GM19099 (cell line): Measurements from ENCODE around the gene TRPM3.

Experiments
- POLR2A ChIP-seq: IDR thresholded peaks from 3 replicates; pipeline ENCODE4 v1.6.1; 2011; ENCODE audit warnings: low read depth; ENCODE audit not compliant: insufficient read length; ENCODE audit errors: extremely low read depth

The TRPM3 gene

DNA sequence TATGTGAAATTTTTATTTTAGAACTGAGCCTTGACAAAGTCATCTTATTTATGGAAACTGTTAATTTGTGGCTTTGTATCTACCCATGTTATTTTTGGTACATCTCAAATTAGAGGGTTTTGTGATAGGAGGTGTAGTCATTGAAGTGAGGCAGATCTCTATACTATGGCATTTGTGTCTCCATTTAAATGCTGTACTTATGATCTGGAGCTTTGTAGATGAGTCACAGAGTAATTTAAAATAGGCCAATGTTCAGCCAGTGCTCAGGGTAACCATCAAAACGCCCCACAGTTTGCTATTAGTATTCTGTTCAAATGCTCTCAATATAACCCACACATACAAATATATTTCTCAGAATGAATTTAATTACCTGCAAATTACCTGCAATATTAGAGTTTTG is 355.5 kb downstream of the TRPM3 start:
- TF ChIP-seq POLR2A, result no peak

DNA sequence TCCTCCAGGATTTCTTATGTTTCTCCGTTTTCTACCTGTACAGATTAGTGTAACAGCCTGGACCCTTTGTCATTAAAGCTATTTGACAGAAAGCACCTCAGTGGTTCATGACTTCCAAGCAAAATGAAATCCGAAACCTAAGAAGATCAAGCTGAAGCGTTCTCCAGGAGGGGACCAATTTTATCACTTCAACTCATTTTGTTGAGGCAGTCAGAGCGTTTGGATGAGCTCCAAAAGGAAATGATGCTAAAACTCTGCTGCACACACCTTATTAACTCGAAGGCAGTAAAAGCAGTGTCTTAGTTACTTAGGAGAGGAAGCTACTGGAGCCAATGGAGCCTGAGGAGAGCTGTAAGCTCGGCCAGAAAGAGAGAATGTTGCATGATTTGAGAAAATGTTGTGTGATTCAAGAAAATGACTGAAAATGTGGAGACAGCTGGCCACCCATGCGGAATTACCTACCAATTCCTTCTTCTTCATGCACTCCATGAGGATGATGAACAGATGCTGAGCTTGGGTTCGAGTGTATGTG is 360.2 kb downstream of the TRPM3 start:
- TF ChIP-seq POLR2A, result no peak

DNA sequence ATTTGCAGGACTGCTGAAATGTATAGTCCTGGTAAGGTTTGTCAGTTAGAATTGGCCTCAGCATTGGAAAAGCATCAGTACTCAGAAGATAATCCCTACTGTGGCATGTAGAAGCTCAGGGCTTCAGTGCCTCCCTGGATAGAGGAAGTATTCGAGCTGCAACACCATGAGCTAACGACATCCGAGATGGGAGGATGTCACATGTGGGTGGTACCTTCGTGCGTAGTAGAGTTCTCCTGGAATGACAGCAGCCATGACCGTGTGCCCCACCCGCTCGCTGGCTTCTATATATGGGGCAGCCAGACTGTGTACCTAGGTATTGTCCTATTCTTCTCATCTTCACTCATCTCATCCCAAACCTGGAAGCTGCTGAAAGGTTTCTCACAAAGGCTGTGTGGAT is 361.2 kb downstream of the TRPM3 start:
- TF ChIP-seq POLR2A, result no peak

DNA sequence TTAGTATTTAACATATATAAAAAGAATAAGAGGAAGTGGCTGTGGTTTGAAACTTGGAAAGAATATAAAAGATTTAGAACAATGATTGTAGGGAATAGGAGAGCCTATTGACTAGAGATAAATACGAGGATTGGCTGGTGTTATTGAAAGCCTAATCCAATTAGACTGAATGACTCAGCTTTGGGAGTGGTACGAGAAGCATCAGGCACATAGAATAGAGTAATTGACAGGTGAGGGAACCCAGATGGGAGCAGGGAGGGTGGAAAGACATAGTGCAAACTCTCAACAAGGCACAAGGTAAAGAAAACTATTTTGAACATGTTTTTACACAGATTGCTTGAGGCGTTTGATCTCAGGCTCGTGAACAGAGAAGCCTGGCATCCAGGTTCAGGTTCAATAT is 368.1 kb downstream of the TRPM3 start:
- no peak for TF ChIP-seq POLR2A

DNA sequence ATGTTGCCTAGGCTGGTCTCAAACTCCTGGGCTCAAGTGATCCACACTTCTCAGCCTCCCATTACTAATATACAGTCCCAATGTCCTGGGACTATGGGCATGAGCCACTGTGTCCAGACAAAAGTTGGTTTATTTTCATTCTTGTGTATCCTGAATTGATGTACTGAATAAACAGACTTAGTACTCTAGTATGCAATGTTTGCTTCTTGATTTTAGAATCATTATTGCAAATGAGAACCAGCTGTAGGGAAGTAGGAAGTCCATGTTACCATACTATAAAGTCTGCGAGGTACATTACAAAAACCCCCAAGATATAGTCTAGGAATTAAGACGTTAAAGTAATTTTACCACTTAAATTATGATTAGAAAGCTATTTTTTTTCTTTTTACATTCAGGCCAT is 372.4 kb downstream of the TRPM3 start:
- TF ChIP-seq POLR2A, result no peak

DNA sequence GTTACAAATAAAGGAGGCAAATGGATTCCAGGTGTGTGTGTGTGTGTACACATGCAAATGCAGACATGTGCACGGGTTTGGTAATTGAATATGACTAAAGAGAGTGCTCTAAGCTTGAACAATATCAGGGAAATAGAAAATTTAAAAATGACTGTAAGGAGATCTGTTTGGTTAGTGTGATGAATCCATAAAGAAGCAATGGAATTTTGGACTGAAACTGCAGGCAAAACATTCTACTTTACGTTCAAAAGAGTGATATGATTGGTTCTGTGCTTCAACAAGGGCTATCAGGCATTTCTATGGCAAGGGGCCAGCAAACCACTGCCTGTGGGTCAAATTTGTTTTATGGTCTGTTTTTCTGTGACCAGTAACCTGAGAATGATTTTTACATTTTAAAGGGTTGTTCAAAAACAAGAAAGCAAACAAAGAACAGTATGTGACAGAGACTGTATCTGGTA is 374.1 kb downstream of the TRPM3 start:
- TF ChIP-seq POLR2A, result no peak

DNA sequence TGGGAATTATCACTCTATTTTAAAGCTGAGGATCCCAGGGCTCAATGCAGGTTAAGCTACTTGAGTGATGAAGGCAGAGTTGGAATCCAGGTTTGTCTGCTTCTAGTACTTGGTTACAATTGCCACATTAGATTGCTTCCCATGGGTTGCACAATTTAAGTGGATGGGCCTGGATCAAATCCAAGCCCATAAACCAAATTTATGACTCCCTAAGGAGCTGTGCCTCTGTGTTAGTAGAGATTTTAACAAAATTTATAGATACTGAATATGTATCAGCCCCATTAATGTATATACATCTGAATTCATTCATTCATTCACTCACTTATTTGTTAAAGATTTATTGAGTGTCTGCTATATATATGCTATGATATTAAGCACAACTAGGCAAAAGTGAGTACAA is 374.7 kb downstream of the TRPM3 start:
- TF ChIP-seq POLR2A, result no peak

DNA sequence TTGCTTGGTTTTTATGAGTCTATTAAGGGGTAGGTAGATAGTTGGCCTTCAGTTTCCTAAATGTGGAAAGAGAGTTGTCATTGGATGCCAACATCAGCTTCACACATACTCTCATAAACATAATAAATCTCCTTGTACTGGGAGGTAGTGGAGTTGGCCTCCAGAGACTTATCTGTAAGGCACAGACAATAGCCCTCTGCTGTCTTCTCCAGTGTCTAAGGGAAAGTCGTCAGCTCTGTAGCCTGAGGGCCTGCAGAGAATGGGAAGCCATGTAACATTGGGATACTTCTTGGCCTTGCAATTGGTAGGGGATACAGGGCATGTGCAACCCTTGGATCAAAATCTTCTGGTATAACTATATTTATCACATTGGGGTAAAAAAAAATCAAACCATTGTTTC is 375.1 kb downstream of the TRPM3 start:
- no peak for TF ChIP-seq POLR2A

DNA sequence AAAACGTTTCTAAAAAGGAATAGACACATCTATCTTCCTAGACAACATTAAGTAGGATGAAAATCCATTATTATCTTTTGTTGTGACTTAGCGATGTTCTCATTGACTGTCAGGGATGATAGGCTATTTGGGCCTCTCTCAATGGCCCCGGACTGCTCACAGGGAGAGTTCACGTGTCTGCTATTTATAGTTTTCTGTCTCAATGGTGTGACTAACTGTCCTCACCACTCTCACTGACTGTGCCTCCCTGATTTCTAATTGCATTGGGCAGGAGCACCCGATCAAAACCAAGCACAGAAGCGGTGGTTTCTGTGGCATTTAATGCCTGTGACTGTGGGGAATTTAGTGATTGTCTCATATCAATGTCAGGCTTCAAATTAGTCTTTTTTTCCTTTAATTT is 420.3 kb downstream of the TRPM3 start:
- TF ChIP-seq POLR2A, result no peak

DNA sequence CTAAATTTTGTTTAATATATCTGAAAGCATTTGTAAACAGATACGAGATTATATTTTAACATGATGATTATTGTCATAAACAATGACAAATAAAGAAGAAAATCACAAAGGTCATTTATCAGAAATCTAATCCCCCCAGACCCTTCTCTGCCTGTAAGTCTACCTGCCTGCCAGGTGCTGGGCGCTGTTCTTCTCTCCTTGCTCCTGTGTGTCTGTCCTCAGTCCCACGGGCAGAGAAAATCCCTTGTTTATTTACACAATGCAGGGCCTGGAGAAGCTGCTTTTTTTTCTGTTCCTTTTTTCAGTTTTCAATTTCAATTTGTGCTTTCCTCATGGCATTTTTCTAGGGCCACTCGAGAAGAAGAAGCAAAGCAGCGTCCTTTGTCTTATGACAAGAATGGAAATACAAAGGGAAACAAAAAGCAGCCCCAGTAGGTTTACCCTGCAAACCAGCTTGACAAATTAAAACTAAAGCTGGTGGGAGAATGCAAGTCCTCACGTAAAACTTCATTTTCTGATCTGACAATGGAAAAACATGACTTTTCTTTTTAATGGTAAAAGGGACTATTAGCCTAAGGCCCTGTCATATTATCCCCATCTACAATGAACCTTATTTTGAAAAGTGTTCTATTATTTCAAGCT is 424.6 kb downstream of the TRPM3 start:
- no peak for TF ChIP-seq POLR2A

DNA sequence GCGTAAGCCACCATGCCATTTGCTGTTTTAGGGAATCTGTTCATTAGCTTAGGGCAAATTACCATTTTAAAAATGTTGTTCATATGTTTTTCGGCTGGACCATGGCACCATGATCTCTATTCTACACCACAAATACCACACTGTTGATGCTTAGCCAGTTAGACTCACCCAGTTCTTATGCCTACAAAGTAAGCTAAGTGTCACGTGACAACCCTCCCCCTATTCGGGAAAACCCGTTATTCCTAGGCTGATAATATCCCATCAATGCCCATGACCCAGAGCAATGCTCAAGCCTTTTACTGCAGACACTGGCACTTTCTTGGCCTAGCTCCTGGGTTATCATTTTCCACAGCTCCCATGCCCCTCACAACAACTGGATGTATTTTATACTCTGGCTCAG is 426.7 kb downstream of the TRPM3 start:
- TF ChIP-seq POLR2A, result no peak

DNA sequence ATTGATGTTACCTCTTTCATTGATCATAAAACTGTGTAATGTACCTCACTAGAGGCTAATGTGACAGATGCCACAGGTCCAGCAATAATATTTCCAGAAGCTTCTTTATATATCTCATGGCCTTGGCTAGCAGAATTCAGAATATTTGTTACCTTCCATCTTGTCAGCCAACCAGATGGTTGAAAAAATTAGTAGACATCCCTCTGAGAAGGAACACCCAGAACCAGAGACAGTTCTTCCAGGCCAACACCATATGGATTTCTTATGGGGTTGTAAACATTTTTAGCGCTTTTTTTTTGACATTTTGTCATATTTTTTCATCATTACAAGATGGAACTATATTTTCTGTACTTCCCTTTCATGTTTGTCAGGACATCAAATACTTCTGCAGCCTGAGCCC is 428.2 kb downstream of the TRPM3 start:
- no peak for TF ChIP-seq POLR2A

DNA sequence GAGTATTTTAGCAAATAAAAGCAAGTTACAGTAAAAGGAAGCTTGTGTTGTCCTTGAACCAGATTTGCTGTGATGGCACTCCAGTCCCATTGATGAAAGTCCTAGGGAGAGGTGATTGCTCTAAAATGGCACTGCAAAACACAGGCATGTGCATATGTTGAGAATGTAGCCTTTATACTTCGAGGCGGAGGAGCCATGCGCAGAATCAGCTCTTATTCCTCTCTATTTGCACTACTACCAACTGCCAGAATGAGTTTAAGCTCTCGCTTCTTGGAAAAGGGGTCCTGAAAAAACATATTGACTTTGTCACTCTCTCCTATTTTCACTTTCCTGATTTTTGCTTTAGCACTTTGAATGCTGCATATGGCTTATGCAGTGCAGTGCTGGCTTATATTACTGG is 429.0 kb downstream of the TRPM3 start:
- TF ChIP-seq POLR2A, result no peak

DNA sequence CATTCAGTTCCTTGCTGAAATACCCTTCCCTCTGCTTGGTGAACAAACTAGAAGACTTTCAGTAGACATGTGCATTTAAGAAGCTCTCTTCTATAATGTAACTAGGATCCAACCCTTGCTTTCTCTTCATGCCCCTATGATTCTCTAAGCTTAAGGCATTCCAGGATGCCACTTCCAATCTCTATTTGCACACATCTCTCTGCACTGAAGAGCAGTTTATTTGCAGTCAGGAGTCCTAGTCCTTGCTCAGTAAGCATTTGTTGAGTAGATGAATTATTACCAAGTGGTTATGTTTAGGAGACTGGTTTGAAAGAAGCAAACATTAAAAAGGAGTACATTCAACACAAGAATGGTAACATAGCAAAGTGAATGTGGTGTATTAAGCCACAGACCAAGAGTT is 432.7 kb downstream of the TRPM3 start:
- no peak for TF ChIP-seq POLR2A

DNA sequence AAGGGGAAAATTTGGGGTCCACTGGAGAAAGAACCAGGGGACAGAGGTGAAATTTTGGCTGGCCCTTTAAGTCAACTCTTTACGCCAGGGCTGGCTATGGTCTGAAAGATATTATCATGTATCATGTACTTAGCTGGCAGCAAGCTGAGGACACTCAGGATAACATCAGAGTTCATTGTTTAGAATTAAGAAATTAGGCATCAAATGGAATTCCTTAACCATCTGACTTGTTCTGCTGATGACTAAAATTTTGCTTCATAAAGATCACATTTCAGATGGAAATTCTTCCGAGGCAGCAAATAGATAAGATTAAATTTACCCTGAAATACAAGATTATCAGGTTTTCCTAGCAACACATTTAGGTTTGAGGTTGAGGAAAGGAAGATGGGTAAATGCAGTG is 437.6 kb downstream of the TRPM3 start:
- no peak for TF ChIP-seq POLR2A

DNA sequence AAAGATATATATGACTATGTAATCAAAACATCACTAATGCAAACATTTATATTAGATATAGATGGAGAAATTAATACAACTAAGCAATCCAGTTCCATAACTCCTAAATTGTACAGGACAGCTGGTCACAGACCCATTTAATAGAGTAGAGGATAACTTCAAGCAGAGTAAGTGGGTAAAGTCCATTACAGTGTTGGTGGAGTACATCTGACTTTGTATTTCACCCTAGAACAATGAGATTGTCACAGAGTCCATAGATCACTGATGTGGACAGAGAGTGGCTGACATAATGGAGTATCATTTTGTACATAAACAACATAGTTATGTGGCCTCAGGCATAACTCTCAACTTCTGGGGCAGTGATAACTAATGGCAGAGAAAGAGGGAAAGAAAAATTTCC is 439.1 kb downstream of the TRPM3 start:
- no peak for TF ChIP-seq POLR2A

DNA sequence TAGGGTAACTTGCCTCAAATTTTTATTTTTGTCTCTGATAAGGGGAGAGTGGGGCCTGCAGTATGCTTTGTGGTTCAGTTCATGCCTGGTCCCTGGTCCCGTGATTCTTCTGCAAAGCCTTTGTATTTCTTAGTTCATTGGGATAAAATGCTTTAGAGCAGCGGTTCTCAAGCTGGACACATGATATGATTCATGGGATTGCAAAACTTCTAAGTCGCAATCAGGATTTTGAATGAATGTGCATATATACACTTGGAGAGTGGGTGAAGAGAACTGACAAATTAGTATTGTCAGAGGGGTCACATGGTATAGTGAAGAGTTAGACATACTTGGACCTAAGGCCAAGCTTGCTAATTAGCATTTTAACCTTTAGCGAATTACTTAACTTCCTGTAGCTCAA is 441.6 kb downstream of the TRPM3 start:
- TF ChIP-seq POLR2A, result no peak

DNA sequence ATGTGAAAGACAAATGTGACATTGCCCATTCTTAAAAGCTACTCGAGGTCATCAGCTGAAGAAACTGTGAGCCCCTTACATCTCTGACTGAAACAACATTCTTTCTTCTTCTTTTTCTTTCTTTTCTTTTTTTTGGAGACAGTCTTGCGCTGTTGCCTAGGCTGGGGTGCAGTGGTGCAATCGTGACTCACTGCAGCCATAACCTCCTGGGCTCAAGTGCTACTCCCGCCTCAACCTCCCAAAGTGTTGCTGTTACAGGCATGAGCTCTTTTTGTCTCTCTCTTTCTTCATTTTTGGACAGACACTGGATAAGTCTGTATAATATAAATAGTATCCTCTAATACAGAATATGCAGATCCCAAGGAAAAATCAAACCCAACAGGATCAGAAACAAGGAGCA is 443.3 kb downstream of the TRPM3 start:
- TF ChIP-seq POLR2A, result no peak

DNA sequence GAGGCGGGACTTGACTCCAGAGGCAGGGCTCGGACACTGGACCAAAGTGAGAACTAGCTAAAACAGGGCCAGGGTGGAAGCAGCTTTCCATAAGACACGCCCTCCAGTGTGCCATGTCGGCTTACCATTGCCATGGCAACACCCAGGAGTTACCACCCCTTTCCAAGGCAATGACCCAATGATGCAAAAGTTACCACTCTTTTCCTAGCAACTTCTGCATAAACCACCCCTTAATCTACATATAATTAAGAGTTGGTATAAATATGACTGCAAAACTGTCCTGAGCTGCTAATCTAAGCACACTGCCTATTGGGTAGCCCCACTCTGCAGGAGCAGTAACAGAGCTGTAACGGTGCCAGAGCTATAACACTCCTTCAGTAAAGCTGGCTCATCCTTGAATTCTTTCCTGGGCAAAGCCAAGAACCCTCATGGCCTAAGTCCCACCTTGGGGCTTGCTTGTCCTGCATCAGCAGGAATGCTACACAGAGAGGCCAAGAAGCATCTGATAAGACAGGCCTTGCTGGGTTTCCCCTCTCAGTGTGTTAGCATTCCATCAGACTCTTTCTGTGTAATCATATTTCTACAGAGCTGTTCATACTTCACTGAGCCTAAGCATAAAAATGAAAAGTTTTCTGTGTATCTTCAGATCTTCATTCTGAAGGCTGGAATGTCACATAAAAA is 444.2 kb downstream of the TRPM3 start:
- TF ChIP-seq POLR2A, result no peak
